Neural cell (in vitro differentiated cells): ENCODE measurements around the gene DPY19L2.
"Not testable (repeated sequence)": the region's sequence is repeated elsewhere in the genome, so short reads cannot be mapped to it uniquely, and the experiment has no call there.

Source experiments
- CTCF ChIP-seq: fragments of 450-650 bp; IDR thresholded peaks from 2 replicates; pipeline ENCODE4 v1.5.1; 2014; ENCODE audit warnings: antibody characterized with exemption, mild to moderate bottlenecking, moderate library complexity; ENCODE audit not compliant: poor library complexity, severe bottlenecking
- POLR2AphosphoS5 ChIP-seq: IDR thresholded peaks from 2 replicates; pipeline ENCODE4 v1.6.1; 2012
- TAF1 ChIP-seq: IDR thresholded peaks from 2 replicates; pipeline ENCODE4 v1.6.1; 2012; ENCODE audit warnings: low read depth

- TF ChIP-seq TAF1, POLR2AphosphoS5, CTCF: not testable (repeated sequence)
These were observed 12.5 kb upstream of the DPY19L2 start for GRCh38 chr12:63680758-63681157.
